GM18499 (cell line): ENCODE results near the gene CYB5R4.

ENCODE experiments used
- ATAC-seq: cut with Tn5 transposase; IDR thresholded peaks from one replicate; pipeline ENCODE4 v1.9.1; 2021; ENCODE audit warnings: moderate number of reproducible peaks; ENCODE audit not compliant: insufficient read depth, unreplicated experiment

CYB5R4 gene

DNA sequence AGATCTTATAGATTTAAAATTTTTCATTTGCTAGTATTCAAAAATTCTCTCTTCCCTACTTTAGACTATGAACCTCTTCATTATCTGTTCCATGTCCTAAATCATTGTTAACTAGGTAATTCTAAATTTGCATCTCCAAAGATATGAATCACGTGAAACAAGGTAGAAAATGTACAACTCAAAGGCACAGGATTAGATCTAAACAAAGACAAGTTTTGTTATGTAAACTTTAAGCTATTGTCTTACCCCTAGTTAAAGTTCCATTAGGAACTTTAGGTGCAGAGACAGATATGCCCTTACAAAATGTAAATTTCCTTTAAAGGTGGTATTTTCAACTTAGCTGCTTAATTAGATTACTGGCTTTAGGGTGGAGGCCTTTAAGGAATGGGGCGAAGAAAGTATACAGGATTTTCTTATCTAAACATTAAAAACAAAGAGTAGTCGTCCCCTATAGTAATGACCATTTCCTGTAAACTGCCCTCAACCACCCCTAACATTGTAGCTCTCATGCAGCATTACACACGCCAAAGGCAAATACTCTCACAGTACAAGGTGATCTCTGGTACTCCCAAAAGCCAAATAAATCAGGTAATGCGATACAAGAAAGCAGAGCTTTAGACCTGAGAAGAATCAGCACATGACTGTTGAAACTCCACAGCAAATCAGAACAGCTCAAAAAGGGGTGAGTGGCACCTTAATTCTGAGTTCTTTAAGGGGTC lies 116.7 kb downstream of the CYB5R4 start:
- no peak for ATAC-seq

DNA sequence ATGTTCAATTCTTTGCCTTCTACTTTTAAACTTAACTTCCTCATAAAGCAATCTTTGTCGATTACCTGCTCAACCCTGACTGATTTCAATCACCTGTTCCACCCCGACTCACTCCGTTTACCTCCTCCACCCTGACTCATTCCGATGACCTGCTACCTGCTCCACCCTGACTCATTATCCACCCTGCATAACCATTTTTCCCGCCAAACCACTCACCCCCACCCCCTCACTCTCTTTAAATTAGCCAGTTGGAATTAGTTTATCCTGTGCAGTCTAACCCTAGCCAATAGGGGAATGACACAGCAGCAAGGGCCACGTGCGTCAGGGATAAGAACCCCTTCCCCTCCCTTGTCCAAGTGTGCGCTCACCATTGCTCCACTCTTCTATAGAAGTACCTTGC lies 117.4 kb downstream of the CYB5R4 start:
- ATAC-seq: no peak

DNA sequence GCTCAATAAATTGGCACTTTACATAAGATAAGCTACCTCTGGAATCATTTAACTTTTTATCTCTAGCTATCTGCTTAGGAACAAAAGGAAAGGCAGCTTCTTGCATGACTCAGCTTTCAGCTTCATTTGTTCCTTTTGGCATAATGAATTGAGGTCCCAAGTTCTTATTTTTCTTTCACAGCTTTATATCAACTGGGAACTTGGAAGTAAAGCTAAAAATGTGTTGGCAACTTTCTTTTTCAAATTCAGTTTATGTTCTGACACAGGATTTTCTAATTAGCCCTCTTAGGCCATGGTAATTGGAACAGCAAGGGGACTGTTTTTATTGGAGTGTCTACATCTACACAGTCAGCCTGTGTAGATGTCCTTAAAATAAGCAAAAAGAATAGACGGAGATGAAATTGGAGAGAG lies 118.8 kb downstream of the CYB5R4 start:
- ATAC-seq: no peak

DNA sequence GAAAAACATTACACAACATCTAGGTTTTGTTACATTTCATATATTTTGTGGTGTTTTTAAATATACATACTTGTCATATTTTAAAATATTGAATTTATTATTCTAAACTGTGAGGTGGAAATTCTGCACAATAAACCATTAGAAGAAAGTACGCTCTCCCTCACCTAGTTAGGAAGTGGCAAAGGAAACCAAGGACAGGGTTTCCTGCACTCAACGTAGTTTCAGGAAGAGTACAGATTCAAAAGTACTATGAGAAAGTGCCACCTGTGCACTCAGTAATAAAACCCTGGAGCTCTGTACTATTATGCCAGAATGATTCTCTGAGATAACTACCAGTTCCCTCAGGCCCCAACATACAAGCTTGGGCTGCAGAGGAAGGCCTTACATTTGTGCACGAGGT lies 119.5 kb downstream of the CYB5R4 start:
- no peak for ATAC-seq

DNA sequence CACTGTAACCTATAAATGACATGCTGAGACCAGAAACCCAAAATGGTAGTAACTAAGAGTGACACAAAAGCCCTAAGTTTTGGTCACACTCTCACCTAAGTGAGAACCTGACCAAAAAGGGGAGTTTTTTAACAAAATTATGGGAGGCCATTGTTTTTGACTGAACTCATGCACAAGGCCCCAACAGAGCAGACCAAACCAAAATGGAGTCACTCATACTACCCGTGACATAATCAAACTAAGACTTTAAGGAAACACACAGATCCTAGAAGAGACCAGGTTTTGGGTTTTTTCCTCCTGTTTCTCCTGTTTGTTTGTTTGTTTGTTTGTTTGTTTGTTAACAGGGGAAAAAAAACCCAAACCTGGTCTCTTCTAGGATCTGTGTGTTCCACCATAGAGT lies 124.9 kb downstream of the CYB5R4 start:
- no peak for ATAC-seq

DNA sequence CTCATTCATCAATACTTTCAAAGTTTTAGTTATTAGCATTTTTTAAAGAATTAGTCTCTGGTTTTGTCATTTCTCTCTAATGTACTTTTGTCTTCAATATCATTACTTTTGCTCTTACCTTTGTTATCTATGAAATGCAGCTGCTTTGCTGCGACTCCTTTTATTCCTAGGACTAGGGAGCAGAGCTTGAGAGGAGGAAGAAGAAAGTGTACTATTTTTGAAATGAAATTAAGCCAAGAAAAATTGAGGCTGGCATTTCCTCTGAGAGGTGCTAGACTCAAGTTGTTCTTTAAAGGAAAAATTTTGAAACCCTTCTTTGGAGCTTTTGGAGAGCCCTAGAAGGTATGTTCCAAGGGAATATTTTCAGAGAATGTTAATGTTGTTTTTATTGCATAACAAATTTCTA lies 125.8 kb downstream of the CYB5R4 start:
- no peak for ATAC-seq

DNA sequence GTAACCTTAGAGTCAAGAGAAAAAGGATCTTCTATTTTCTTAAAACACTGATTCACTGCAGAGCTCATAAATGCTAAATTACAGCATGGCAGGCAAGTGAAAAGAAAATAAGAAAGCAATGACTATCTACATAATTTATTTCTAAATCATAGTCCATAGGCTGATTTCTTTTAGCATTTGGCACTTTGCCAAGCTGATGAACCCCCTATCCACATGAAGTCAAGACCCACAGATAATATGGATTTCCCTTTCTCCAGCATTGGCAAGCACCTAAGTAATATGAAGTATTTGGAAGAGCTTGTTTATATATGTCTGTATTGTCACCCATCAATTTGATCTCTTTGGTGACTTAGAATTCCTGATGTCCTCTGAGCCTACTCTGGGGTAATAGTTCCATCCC lies 126.2 kb downstream of the CYB5R4 start:
- no peak for ATAC-seq

DNA sequence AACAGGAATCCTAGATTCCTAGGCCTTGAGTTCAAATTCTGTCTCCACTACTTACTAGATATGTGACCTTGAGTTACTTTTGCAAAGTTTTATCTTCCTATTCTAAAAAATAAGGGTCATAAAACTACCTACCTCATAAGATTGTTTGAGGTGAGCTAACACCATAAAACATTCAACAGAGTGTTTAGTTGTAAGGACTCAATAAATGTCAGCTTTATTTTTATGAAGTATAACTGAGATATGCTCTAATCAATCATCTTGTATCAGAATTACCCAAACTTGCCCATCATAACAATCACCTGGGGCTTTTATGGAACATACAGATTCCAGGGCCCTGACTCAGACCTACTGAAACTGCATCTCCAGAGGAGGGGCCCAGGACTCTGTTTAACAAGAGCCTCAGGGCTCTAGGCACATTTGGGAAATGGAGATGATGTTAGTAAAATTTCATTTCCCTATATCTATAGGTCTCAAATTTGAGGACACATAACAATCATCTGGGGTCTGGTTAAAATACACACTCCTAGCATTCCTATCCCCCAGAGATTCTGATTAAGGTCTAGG lies 138.6 kb downstream of the CYB5R4 start:
- ATAC-seq: no peak

DNA sequence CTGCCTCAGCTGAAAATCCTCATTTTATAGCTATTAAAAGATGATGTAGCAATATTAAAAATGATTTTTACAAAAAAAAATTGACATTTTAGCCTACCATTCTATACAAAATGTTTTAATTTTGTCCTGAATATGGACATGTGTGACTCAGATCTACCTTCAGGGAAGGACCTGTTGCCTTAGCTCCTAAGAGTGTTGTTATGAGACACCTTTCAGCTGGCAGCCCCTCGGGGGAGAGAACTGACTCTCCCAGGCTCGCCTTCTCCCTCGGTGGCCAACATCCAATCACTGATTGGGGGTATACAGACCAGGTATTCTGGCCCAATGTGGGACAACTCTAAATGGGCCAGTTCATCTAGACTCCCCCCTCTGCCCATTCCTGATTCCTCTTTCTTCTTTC lies 141.6 kb downstream of the CYB5R4 start:
- no peak for ATAC-seq

DNA sequence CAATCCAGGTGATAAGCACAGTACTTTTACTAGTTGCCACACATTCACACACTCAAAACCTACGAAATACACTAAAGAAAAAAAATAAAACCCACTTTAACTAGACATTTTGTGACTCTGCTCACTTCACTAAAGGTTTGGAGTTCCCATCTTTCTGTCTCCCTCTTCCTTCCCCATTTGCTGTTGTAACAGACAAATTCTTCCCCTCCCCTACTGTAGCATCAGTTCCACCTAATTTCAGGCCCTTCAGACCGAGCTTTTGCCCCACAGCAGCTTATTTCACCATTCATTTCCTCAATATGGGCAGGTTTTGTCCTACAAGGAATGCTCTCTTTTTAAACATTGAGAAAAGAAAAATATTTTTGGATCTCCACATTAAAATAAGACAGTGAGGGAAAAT lies 142.7 kb downstream of the CYB5R4 start:
- no peak for ATAC-seq

DNA sequence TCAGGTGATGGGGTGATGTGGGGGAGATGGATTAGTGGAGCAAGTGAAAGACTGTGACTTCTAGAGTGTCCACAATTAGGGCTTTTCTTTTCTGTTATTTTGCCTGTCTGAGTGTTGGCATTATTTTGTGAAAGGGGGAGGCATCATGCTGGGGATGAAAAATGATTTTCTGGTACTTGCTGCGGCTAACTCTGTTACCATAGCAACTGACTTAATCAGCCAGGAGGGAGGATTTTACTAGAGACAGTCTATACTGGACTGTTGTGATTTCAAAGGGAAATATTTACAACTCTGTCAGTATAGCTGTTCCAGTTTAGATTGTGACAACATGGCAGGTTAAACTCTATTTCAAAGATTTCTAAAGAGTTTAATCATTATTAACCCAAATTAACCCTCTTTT lies 143.6 kb downstream of the CYB5R4 start:
- ATAC-seq: no peak

DNA sequence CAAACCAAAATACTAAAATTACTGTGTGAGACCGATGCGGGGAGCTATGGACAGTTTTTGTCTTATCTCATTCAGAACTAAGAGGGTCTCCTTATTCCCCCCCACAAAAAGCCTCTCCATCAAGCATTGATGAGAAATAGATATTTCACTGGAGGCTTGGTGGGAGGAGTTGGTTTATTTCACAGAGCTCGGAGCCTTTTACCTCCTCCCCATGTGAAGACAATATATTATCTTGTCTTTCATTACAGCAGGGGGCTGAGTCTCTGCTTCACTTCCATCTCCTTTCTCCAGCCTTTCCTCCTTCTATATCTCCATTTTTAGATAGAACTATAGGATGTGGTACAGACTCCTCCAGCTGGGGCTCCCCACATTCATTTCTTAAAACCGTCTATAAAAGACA lies 144.2 kb downstream of the CYB5R4 start:
- ATAC-seq: no peak

DNA sequence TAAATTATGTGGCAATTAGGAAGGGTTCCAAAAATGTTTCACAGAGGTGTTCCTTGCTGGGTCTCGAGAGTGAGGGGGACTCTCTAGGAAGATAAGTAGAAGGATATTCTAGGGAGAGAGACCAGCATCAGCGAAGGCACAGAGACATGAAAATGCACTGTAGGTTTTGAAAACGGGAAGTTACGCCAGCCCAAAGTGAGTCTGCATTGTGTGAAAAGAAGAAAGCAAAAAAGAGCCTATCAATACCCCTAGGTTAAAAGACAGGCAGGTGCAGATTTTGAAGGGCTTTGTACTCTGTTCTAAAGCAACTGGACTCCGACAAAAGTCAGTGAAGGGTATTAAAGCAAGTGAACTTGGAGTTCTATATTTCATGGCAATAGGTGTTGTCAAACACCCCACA lies 148.4 kb downstream of the CYB5R4 start:
- no peak for ATAC-seq

DNA sequence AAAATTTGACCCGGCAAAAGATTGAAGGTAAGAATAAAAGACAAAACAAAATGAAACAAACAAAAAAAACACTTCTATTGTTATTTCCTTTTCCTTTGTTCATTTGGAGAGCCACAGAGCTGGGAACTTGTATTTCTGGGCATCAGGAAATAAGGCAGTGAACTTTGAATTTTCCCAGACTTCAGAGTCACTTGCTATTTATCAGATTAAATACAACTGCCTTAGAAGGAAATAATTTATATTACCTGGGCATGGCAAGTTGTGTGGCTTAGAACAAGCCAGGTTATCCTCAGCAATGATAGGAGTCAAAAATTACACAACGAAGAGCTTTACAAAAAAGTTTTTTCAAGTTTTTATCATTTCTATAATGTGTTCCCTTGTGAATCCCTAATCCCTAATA lies 153.9 kb downstream of the CYB5R4 start:
- ATAC-seq: no peak

DNA sequence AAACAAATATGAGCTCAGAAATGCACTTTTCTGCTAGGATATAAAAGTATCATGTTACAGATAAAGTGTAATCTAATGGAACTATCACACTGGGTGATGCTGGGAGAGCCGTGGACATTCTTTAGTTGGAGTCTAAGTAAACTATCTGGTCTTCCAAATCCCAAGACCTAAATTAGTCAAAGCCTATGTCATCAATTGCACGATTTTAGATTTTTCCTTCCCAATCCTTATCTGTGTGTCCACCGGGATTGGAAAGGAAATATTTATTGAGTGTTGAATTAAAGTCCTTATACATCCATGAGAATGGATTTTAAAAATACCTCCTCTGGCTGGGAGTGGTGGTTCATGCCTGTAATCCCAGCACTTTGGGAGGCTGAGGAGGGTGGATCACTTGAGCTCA lies 154.4 kb downstream of the CYB5R4 start:
- ATAC-seq: no peak

DNA sequence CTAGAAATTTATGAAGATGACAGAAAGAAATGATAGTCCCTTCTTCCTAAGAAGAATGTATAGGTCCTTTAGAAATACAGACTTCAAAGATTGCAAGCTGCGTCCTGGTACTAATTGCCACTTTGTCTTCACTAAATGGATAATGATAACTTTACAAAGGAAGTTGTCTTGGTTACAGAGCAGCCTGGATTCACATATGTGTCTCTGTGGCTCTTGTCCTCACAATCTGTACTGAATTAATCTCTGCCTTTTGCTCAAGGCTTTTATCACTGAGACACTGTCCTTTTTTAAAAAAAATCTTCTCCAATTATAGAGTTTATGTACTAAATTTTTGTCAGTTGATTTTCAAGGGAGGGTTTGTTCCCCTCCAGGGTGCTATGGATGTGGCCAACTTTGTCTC lies 156.5 kb downstream of the CYB5R4 start:
- ATAC-seq: no peak
